Calu3 (cell line): ENCODE data around the gene SRL. TPM values are rescaled to one million over a fixed set of nuclear protein-coding genes. Genes with fewer than 3 reads are reported as not detected.

ENCODE experiments used
- BruUV-seq: library from RNA; stranded (reverse); fragments of 400-500 nt; replicated peaks from 2 replicates; lab custom pipeline; 2021; lab: Mats Ljungman, UMichigan
- CTCF ChIA-PET: fragments of 300-600 bp; sonication (Branson Sonifier 250); formaldehyde crosslinking; loops from one replicate; lab custom pipeline; 2022; ENCODE audit warnings: antibody characterized with exemption; lab: Charles Lee
- DNase-seq: peaks from one replicate; pipeline ENCODE4 v3.0.0; 2022
- H3K27ac Mint-ChIP-seq: one replicate; pipeline ENCODE4 v1.8.0; 2022; ENCODE audit warnings: mixed read lengths; ENCODE audit not compliant: unreplicated experiment
- H3K27me3 Mint-ChIP-seq: one replicate; pipeline ENCODE4 v1.8.0; 2022; ENCODE audit warnings: mixed read lengths; ENCODE audit not compliant: unreplicated experiment
- H3K36me3 Mint-ChIP-seq: one replicate; pipeline ENCODE4 v1.8.0; 2022; ENCODE audit warnings: mild to moderate bottlenecking, moderate library complexity, mixed read lengths; ENCODE audit not compliant: insufficient read depth, unreplicated experiment
- H3K4me1 Mint-ChIP-seq: one replicate; pipeline ENCODE4 v1.8.0; 2022; ENCODE audit warnings: mild to moderate bottlenecking, low read depth, mixed read lengths; ENCODE audit not compliant: unreplicated experiment
- H3K4me3 Mint-ChIP-seq: one replicate; pipeline ENCODE4 v1.8.0; 2022; ENCODE audit warnings: mild to moderate bottlenecking, low read depth, moderate library complexity, mixed read lengths; ENCODE audit not compliant: unreplicated experiment
- H3K9me3 Mint-ChIP-seq: one replicate; pipeline ENCODE4 v1.8.0; 2022; ENCODE audit warnings: low read depth, mixed read lengths; ENCODE audit not compliant: unreplicated experiment
- CTCF ChIP-seq: fragments of 200-600 bp; IDR thresholded peaks from one replicate; pipeline ENCODE4 v1.8.0; 2022; ENCODE audit warnings: antibody characterized with exemption; ENCODE audit not compliant: unreplicated experiment
- intact Hi-C: fragments of 100-400 bp; cut with micrococcal nuclease; formaldehyde crosslinking; loops from one replicate; pipeline ENCODE4 v1.10.0; 2022; ENCODE audit not compliant: unreplicated experiment
- total RNA-seq: library from RNA; stranded (reverse); gene quantifications from 2 replicates; pipeline ENCODE4 v1.2.3, GENCODE V29; 2022

The SRL gene
- total RNA-seq, 1 experiment from 2014 or later, result not detected

GRCh38 chr16:4231367-4231766, 10.5 kb downstream of the SRL start:
- no TSS peak for BruUV-seq
- Mint-ChIP-seq H3K27me3 (peaks cover 33% of the 10 kb centered on the region), H3K27ac (no peak overlapping the region), H3K4me3 (no peak overlapping the region), H3K9me3 (no peaks in the 10 kb centered on the region), H3K36me3 (no peaks in the 10 kb centered on the region), H3K4me1 (no peaks in the 10 kb centered on the region)
- no peak for DNase-seq
- intact Hi-C loops, result no loop called here
- CTCF ChIA-PET, result no interaction called here
- TF ChIP-seq CTCF, result no peak

DNA sequence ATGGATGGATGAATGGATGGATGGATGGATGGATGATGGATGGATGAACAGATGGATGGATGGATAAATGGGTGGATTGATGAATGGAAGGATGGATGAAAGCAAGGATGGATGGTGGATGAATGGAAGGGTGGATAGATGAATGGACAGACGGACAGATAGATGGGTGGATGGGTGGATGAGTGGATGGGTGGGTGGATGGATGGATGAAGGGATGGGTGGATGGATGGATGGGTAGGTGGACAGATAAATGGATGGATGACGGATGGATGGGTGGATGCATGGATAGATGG, 14.9 kb downstream of the SRL start:
- no peak for TF ChIP-seq CTCF
- intact Hi-C loops, result no loop called here
- CTCF ChIA-PET, result no interaction called here
- Mint-ChIP-seq H3K27ac (no peak overlapping the region), H3K27me3 (no peaks in the 10 kb centered on the region), H3K4me1 (no peaks in the 10 kb centered on the region), H3K4me3 (no peak overlapping the region), H3K36me3 (no peaks in the 10 kb centered on the region), H3K9me3 (no peaks in the 10 kb centered on the region)
- no TSS peak for BruUV-seq
- DNase-seq, result no peak

GRCh38 chr16:4226251-4227039, 15.4 kb downstream of the SRL start:
- TF ChIP-seq CTCF, result no peak
- no peaks in the 10 kb centered on the region for H3K9me3 Mint-ChIP-seq
- CTCF ChIA-PET, result no interaction called here
- no peak overlapping the region for H3K4me3 Mint-ChIP-seq
- no peak overlapping the region for H3K27ac Mint-ChIP-seq
- intact Hi-C loops, result no loop called here
- no peaks in the 10 kb centered on the region for H3K36me3 Mint-ChIP-seq
- no peak for DNase-seq
- H3K4me1 Mint-ChIP-seq, result no peaks in the 10 kb centered on the region
- no peaks in the 10 kb centered on the region for H3K27me3 Mint-ChIP-seq
- BruUV-seq, result no TSS peak

- Mint-ChIP-seq H3K27me3 (no peaks in the 10 kb centered on the region), H3K4me3 (no peak overlapping the region), H3K36me3 (no peaks in the 10 kb centered on the region), H3K9me3 (no peaks in the 10 kb centered on the region), H3K27ac (no peak overlapping the region), H3K4me1 (no peaks in the 10 kb centered on the region)
- BruUV-seq, result no TSS peak
- no peak for DNase-seq
- intact Hi-C loops, result no loop called here
- TF ChIP-seq CTCF, result no peak
- CTCF ChIA-PET, result interaction anchor here (0.6 to 1.2 kb wide), 2 partner anchors 9 to 174 kb away, joined by 4 to 5 read pairs; no protein-coding TSS in a partner anchor
Observed at GRCh38 chr16:4225075-4225474, 16.8 kb downstream of the SRL start.
